Retinal pigment epithelial cell (primary cell): Measurements from ENCODE around the gene VCP.
A peak's percentile ranks its signal among the peaks of the same experiment; 100 is the strongest.

Source experiments
- DNase-seq: peaks from one replicate; pipeline ENCODE4 v3.0.0-alpha.2; 2010; ENCODE audit warnings: low read depth
- H3K4me3 ChIP-seq: 2 replicates; pipeline ENCODE4 v1.5.1; 2011; ENCODE audit warnings: mild to moderate bottlenecking, low read length, control low read depth, moderate library complexity
- CTCF ChIP-seq: conservative IDR thresholded peaks from 2 replicates; pipeline ENCODE4 v1.5.1; 2011; ENCODE audit warnings: low read depth, low read length, control low read depth, inconsistent platforms

Gene VCP

GRCh38 chr9:35048511-35048910 is 23.9 kb downstream of the VCP start:
- DNase-seq, result no peak
- no peak for TF ChIP-seq CTCF
- H3K4me3 ChIP-seq, result no peak overlapping the region

GRCh38 chr9:35044071-35044470 is 28.4 kb downstream of the VCP start:
- TF ChIP-seq CTCF, result no peak

GRCh38 chr9:35042891-35043545 is 29.4 kb downstream of the VCP start:
- DNase-seq, result no peak
- no peak for TF ChIP-seq CTCF
- H3K4me3 ChIP-seq, result no peak overlapping the region

More at GRCh38 chr9:35044071-35044470, 28.4 kb downstream of the VCP start:
- no peak overlapping the region for H3K4me3 ChIP-seq
- DNase-seq, result no peak

- H3K4me3 ChIP-seq, result no peak overlapping the region
- DNase-seq, result no peak
- TF ChIP-seq CTCF, result no peak
Observed at GRCh38 chr9:35042081-35042604, 30.3 kb downstream of the VCP start.

- TF ChIP-seq CTCF, result no peak
- DNase-seq, result peak; percentile 13
- peak overlapping the region; percentile 24 for H3K4me3 ChIP-seq
Observed at GRCh38 chr9:35035851-35036701, 36.3 kb downstream of the VCP start.

- DNase-seq, result no peak
- no peak overlapping the region for H3K4me3 ChIP-seq
- no peak for TF ChIP-seq CTCF
Observed at GRCh38 chr9:35033101-35033500, 39.3 kb downstream of the VCP start.
